GM19099 (cell line): ENCODE results near the gene XRN2.

Experiments
- POLR2A ChIP-seq: IDR thresholded peaks from 3 replicates; pipeline ENCODE4 v1.6.1; 2011; ENCODE audit warnings: low read depth; ENCODE audit not compliant: insufficient read length; ENCODE audit errors: extremely low read depth

Gene XRN2

GRCh38 chr20:21421601-21422236 is 118.6 kb downstream of the XRN2 start:
- TF ChIP-seq POLR2A, result no peak

GRCh38 chr20:21424846-21425245 is 121.7 kb downstream of the XRN2 start:
- no peak for TF ChIP-seq POLR2A

GRCh38 chr20:21430020-21430419 is 126.9 kb downstream of the XRN2 start:
- no peak for TF ChIP-seq POLR2A

- TF ChIP-seq POLR2A, result no peak
Measured at GRCh38 chr20:21432911-21433310, 129.8 kb downstream of the XRN2 start.

- TF ChIP-seq POLR2A, result no peak
Measured at GRCh38 chr20:21433329-21433890, 130.3 kb downstream of the XRN2 start.

- no peak for TF ChIP-seq POLR2A
Measured at GRCh38 chr20:21435576-21435975, 132.4 kb downstream of the XRN2 start.

- no peak for TF ChIP-seq POLR2A
Measured at GRCh38 chr20:21436205-21436604, 133.1 kb downstream of the XRN2 start.

- TF ChIP-seq POLR2A, result no peak
Measured at GRCh38 chr20:21437248-21437647, 134.1 kb downstream of the XRN2 start.

GRCh38 chr20:21437816-21438215 is 134.7 kb downstream of the XRN2 start:
- no peak for TF ChIP-seq POLR2A
